ENCODE results near the gene HOXC4.

Gene HOXC4

GRCh38 chr12:54053751-54054741 is at the start of gene HOXC4:
TSS of gene HOXC4 (plus strand) at chr12:54053835. CDS start at chr12:54053923, 88 bp downstream.
- peak in 1 of 2 experiments; percentile 8 for DNase-seq

- DNase-seq: no peak
These were observed 49.4 kb upstream of the HOXC4 start for GRCh38 chr12:54004063-54004840.

- no peak for DNase-seq
These were observed 48.6 kb upstream of the HOXC4 start for GRCh38 chr12:54004841-54005530.

DNA sequence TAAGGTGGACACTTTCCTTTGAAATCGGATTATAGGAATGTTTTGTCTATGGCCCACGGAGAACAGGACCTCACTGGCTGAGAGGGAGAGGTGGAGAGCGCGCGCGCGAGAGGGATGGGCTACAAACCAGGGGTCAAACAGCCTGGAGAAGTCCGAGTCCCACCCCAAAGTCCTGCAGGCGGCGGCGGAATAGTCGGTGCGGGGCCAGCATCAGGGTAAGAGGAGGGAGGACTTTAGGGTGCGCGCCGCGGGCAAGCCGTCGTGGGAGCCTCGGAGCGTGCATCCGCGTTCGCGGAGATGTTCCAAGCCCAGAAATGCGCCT is 48.1 kb upstream of the HOXC4 start:
- DNase-seq: no peak

DNA sequence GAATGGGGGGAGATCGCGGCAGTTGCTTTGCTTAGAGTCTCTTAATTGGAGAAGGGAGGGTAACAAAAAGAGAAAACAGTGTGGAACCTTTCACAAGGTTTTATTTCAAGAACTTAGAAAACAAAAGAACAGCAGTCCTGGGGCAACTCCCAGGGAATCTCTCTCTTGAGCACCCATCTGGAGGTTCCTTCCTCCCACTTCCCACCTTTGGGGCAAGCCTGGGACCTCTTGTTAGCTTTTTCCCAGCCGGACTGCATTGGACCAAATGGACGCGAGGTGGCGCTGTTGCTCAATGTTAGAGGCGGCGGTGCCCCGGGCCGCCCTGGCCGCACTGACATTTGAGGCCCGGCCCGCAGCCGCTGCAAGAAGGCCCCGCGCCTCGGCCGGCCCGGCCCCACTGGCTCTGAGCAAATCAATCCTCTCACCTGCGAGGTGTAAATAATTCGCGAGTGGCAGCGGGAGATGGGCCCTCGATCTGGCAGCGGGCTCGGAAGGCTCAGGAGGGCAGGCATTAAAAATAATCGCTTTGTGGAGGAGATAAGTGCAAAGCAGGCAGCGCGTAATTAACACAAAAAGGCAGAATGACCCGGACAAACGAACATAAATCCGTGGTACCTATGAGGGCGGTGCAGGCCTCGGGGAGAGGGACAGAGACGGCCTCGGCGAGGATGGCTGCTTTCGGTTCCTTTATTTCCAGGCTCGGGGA is 47.6 kb upstream of the HOXC4 start:
- DNase-seq: peak; percentile 52 to 66

GRCh38 chr12:54006559-54007220 is 46.9 kb upstream of the HOXC4 start:
- DNase-seq: no peak

GRCh38 chr12:54007538-54008259 is 45.9 kb upstream of the HOXC4 start:
- no peak for DNase-seq

DNA sequence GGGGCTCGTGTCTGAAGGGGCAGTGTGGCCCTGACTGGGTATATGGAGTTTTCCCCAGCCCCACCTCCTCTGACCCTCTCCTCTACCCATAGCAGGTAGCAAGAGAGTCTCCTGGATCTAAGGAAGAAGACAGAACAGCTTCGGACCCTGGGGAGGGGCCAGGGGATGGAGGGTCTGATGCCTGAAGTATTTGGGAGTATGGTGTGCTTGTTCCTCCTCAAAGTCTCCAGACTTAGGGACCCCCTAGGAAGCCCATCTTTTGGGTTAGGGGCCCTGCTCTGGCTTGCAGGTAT is 45.4 kb upstream of the HOXC4 start:
- DNase-seq: no peak

- DNase-seq: no peak
These were observed 44.2 kb upstream of the HOXC4 start for GRCh38 chr12:54009171-54010052.

DNA sequence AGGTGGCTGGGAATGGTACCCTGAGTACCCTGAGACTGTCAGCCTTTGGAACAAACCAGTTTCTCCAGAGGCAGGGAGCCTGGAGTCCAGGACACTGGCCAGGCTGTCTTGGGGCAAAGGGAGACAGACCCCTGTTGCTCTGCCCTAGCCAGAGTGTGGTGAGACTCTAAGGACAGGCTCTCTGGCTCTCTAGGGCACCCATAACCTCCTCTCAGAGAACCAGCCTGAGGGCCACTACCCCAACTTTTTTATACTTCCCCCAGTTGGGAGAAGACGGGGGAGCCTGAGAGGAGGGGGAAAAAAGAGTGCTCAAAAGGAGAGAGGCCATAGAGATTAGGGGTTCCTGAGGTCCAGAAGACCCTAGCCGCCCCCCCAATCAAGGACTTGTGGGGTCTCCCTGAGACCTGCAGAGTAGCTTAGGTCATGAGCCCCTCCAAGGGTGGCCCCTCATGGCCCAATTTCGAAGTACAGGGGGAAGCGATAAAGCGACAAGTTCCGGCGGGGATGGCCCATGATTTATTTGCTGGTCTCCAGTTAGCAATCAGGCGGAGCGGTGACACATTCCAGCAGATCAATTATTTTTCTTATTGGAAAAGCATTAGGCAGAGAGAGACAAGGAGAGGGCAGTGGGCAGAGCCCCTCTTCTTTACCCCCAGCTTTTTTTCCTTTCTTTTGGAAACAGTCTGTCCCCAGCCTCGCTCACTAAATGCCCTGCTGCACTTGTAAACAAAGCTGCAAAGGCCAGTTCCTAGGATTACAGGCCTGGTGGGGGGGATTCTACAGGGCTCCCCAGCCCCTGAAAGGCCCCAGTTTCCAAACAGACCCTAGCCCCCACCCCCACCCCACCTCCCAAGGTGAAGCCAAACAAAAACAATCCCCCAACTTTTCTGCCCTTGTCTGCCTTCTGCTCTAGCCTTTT is 43.3 kb upstream of the HOXC4 start:
- DNase-seq: no peak

GRCh38 chr12:54010972-54011664 is 42.5 kb upstream of the HOXC4 start:
- no peak for DNase-seq

DNA sequence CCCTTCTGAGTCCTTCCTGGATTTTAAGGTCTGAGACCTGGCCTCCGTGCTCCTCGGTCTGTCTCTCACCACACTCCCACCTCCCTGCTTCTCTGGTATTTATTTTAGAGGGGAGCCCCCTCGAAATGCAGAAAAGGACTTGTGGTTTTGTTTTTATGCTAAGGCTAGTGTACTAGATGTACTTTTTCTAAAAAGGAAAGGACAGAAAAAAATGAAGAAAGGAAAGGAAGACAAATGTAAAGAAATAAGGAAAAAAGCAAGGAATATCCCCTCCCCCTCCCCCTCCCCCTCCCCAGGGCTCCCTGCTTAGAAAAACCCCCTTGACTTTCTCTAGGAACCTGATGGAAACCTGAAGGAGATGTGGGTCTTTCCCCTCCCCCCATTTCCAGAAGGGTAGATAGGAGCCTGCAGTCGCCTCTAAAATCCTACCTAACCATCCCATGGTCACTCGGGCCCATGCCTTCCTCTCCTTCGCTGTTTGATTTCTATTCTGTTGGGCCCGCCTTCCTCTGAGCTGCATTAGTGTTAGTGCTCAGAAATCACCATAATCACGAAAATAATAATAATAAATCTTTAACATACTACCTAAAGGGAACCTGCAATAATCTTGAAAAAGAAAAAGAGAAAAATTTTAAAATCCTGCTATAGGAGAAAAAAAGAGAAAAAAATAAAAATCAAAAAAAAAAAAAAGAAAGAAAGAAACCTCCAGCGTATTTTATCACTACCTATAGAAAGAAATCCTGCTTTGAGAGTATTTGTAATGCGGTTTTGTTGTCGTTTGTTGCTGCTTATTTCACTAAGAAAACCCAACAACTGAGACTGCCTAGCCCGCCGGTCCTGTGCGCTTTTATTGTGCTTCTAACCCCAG is 41.7 kb upstream of the HOXC4 start:
- DNase-seq: no peak

GRCh38 chr12:54012631-54013409 is 40.8 kb upstream of the HOXC4 start:
- DNase-seq: no peak

DNA sequence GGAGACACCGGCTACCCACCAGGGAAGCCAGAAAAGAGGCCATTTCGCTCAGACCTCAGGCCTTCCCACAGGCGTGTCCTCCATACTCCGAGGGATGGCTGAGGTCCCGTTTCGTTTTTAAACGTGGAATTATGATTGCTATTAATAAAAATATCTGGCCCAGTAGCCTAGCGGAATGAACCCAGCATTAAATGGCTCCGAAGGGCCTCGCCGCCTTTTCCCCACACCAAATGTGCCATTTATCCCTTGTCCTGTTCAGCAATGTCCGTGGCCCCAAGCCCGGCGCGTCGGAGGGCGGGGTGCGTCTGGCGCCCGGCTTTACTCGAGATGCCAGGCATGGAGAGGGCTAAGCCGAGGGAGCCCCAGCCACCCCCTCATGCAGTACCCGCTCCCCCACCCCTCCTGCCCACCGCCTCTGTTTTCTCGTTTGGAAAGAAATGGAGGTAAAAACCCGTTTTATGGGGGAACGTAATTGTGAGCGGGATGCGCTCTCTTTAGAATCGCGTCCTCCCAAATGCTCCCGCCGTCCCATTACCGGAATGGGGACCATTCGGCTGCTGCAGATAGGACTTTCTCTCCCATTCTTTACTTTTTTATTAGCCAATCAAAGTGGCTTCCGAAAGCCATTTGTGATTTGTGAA is 39.1 kb upstream of the HOXC4 start:
- DNase-seq: no peak

GRCh38 chr12:54015018-54015931 is 38.4 kb upstream of the HOXC4 start:
- DNase-seq: no peak

Measured in NCI-H2081 (cell line).